ENCODE results near the gene PTPN1.

DNA sequence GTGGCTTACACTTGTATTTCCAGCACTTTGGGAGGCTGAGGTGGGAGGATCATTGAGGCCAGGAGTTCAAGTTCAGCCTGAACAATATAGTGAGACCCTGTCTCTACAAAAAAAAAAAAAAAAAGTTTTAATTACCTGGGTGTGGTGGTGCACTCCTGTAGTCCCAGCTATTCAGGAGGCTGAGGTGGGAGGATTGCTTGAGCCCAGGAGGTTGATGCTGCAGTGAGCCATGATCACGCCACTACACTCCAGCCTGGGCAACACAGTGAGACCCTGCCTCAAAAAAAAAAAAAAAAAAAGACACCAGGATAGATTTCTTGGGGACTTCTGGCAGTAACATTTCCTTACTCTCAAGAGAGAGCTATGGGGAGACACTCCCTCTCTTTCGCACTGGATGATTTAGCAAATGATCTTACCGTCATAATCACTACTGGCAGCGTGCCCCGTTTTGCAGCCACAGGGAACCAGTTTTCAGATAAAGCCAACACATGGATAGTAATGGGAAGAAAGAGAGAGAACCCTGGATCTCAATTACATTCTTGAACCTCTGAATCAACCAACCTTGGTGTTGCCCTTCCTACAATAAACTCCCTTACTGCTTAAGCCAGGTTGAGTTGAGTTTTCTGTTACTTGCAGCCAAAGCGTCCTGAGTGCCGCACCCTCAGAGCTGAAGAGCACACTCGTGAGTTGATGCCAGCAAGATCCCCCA is 18.1 kb upstream of the PTPN1 start:
- TF ChIP-seq, protein P1, sequence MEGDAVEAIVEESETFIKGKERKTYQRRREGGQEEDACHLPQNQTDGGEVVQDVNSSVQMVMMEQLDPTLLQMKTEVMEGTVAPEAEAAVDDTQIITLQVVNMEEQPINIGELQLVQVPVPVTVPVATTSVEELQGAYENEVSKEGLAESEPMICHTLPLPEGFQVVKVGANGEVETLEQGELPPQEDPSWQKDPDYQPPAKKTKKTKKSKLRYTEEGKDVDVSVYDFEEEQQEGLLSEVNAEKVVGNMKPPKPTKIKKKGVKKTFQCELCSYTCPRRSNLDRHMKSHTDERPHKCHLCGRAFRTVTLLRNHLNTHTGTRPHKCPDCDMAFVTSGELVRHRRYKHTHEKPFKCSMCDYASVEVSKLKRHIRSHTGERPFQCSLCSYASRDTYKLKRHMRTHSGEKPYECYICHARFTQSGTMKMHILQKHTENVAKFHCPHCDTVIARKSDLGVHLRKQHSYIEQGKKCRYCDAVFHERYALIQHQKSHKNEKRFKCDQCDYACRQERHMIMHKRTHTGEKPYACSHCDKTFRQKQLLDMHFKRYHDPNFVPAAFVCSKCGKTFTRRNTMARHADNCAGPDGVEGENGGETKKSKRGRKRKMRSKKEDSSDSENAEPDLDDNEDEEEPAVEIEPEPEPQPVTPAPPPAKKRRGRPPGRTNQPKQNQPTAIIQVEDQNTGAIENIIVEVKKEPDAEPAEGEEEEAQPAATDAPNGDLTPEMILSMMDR (conservative IDR thresholded peaks at IDR 0.05; ENCODE audit: low read depth, low read length), result no peak
- TF ChIP-seq CEBPB (IDR thresholded peaks at IDR 0.05; ENCODE audit: low read depth, low read length), result no peak
- no peak for TF ChIP-seq RFX5 (IDR thresholded peaks at IDR 0.05; ENCODE audit: low read depth, low read length)
- TF ChIP-seq RCOR1 (IDR thresholded peaks at IDR 0.05; ENCODE audit: insufficient replicate concordance, low read length), result no peak
- no peak for TF ChIP-seq CHD1 (IDR thresholded peaks at IDR 0.05; ENCODE audit: low read depth, low read length)
- TF ChIP-seq POLR2A (IDR thresholded peaks at IDR 0.05; ENCODE audit: low read depth, low read length), result no peak
- TF ChIP-seq MAFK (IDR thresholded peaks at IDR 0.05; ENCODE audit: low read depth, low read length), result no peak
- no peak for TF ChIP-seq BHLHE40 (IDR thresholded peaks at IDR 0.05; ENCODE audit: low read depth, low read length)
- TF ChIP-seq RAD21 (IDR thresholded peaks at IDR 0.05; ENCODE audit: low read length), result no peak
- TF ChIP-seq MXI1 (IDR thresholded peaks at IDR 0.05; ENCODE audit: borderline replicate concordance, low read depth, low read length), result no peak
